ENCODE measurements around the gene ACSS2.

ACSS2 gene

GRCh38 chr20:34876406-34877282 lies at the start of gene ACSS2:
ACSS2 (plus strand) TSS chr20:34876612; CDS start chr20:34876646, 34 bp downstream.
- no peak for DNase-seq

- no peak for DNase-seq
Observed at GRCh38 chr20:34829191-34829590, 47.2 kb upstream of the ACSS2 start.

- peak; percentile 74 for DNase-seq
Observed at GRCh38 chr20:34831936-34832335, 44.5 kb upstream of the ACSS2 start.

- DNase-seq: peak; percentile 42
Observed at GRCh38 chr20:34834459-34834893, 41.9 kb upstream of the ACSS2 start.

- DNase-seq: no peak
Observed at GRCh38 chr20:34842143-34842542, 34.3 kb upstream of the ACSS2 start.

GRCh38 chr20:34843421-34843820 lies 33.0 kb upstream of the ACSS2 start:
- DNase-seq: no peak

GRCh38 chr20:34848597-34848996 lies 27.8 kb upstream of the ACSS2 start:
- DNase-seq: no peak

- no peak for DNase-seq
Observed at GRCh38 chr20:34849778-34850177, 26.6 kb upstream of the ACSS2 start.

- DNase-seq: no peak
Observed at GRCh38 chr20:34850969-34851368, 25.4 kb upstream of the ACSS2 start.

GRCh38 chr20:34852298-34852697 lies 24.1 kb upstream of the ACSS2 start:
- no peak for DNase-seq

- DNase-seq: no peak
Observed at GRCh38 chr20:34859367-34859766, 17.0 kb upstream of the ACSS2 start.

- DNase-seq: no peak
Observed at GRCh38 chr20:34859826-34860545, 16.4 kb upstream of the ACSS2 start.

- no peak for DNase-seq
Observed at GRCh38 chr20:34861386-34862084, 14.9 kb upstream of the ACSS2 start.

GRCh38 chr20:34862724-34863123 lies 13.7 kb upstream of the ACSS2 start:
- no peak for DNase-seq

- DNase-seq: no peak
Observed at GRCh38 chr20:34863421-34863965, 12.9 kb upstream of the ACSS2 start.

- no peak for DNase-seq
Observed at GRCh38 chr20:34864216-34864615, 12.2 kb upstream of the ACSS2 start.

GRCh38 chr20:34871320-34871926 lies 5.0 kb upstream of the ACSS2 start:
- DNase-seq: no peak

GRCh38 chr20:34871966-34872621 lies 4.3 kb upstream of the ACSS2 start:
- DNase-seq: no peak

- DNase-seq: peak; percentile 52
Observed at GRCh38 chr20:34872622-34873224, 3.7 kb upstream of the ACSS2 start, which contains the start of gene GGT7. GGT7 (minus strand) TSS chr20:34872856; CDS start chr20:34872815, 41 bp downstream.

- no peak for DNase-seq
Observed at GRCh38 chr20:34873583-34874093, 2.8 kb upstream of the ACSS2 start.

GRCh38 chr20:34874094-34874654 lies 2.2 kb upstream of the ACSS2 start:
- peak; percentile 82 for DNase-seq

Measured in MV-4-11 (cell line).